HG03521 (cell line): ENCODE results near the gene PDE4D.
"Not testable (repeated sequence)": the region's sequence is repeated elsewhere in the genome, so short reads cannot be mapped to it uniquely, and the experiment has no call there.

Experiments
- ATAC-seq: cut with Tn5 transposase; IDR thresholded peaks from one replicate; pipeline ENCODE4 v1.9.1; 2021; ENCODE audit warnings: mild to moderate bottlenecking, moderate library complexity; ENCODE audit not compliant: unreplicated experiment

The PDE4D gene

DNA sequence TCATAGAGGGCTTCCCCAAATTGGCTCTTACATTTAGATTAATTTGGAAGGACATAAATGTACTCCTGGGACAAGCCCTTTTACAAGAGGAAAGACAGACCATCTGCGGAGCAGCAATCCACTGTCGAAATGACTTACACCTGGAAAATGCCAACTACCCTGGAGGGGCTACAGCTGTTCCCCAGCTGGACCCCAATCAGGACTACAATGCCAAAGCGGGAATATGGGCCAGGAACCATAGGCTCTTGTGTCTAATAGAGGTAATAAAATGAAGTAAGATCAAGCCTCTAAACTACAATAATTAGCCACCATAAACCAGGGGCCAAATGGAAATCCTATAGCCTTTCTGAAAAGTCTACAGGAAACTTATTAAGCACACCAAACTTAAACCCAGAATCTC is 581.3 kb downstream of the PDE4D start:
- no peak for ATAC-seq

DNA sequence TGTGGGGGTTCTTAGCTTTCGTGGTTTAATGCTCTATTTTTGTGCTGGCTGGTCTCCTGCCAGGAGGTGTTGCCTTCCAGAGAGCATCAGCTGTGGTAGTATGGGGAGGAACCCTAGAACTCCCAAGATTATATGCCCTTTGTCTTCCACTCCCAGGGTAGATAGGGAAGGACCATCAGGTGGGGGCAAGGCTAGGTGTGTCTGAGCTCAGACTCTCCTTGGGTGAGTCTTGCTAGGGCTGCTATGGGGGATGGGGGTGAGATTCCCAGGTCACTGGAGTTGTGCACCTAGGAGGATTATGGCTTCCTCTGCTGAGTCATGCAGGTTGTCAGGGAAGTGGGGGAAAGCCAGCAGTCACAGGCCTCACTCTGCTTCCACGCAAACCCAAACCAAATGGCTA is 584.8 kb downstream of the PDE4D start:
- not testable (repeated sequence) for ATAC-seq

DNA sequence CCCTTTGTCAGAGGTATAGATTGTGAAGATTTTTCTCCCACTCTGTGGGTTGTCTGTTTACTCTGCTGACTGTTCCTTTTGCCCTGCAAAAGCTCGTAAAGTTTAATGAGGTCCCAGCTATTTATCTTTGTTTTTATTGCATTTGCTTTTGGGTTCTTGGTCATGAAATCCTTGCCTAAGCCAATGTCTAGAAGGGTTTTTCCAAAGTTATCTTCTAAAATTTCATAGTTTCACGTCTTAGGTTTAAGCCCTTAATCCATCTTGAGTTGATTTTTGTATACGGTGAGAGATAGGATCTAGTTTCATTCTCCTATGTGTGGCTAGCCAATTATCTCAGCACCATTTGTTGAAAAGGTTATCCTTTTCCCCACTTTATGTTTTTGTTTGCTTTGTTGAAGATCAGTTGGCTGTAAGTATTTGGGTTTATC is 590.2 kb downstream of the PDE4D start:
- not testable (repeated sequence) for ATAC-seq

DNA sequence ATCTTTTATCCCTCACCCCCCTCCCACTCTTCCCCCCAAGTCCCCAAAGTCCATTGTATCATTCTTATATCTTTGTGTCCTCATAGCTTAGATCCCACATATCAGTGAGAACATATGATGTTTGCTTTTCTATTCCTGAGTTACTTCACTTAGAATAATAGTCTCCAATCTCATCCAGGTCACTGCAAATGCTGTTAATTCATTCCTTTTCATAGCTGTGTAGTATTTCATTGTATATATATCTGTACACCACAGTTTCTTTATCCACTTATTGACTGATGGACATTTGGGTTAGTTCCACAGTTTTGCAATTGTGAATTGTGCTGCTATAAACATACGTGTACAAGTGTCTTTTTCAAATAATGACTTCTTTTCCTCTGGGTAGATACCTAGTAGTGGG is 591.0 kb downstream of the PDE4D start:
- not testable (repeated sequence) for ATAC-seq

DNA sequence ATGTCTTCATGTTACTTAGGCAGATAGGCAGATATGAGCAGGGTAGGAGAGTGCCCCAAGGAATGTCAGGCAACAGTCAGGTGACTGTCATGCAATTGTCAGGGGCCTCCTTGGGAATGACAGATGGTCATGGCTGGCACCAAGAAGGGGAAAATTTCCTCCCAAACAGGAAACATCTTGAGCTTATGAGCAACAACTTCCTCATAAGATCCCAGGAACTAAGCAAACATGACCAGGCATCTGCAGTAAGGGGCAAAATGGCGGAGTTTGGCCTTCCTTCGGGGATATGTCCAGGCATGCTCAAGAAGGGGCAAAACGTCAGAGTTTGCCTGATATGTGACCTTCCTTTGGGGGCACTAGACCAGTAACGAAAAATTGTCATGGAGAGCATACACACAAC is 591.8 kb downstream of the PDE4D start:
- ATAC-seq, result no peak

DNA sequence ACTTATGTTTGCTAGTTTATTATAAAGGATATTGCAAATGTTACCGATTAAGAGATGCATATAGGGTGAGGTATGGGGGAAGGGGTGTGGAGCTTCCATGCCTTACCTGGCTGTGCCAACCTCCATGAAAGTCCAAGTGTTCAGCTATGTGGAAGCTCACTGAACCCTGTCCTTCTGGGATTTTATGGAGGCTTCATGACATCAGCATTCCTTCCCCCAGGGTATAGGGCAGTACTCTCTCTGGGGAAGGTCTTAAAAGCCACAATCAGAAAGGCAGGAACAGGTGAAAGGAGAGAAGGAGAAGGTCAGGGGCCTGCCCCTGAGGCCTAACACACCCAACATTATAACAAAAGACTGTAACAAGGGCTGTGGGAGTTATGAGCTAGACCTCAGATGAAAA is 592.6 kb downstream of the PDE4D start:
- no peak for ATAC-seq

DNA sequence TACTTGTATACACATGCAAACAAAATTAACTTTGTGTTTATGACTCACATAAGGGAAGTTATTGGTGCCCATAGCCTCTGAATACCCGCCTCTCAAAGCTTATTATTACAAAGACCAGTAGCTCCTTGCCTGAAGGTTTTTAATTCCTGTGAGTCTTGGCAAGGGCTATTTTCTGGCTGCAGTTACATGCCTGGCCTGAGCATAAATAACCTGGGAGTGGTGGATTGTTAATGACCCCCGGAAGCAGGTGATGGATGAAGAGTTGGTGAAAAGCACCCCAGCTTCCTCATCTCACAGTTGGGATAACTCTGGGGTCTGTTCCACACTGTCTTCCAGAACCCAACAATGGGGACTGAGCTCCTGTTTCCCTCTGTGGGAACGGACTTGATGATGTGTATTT is 594.5 kb downstream of the PDE4D start:
- no peak for ATAC-seq

DNA sequence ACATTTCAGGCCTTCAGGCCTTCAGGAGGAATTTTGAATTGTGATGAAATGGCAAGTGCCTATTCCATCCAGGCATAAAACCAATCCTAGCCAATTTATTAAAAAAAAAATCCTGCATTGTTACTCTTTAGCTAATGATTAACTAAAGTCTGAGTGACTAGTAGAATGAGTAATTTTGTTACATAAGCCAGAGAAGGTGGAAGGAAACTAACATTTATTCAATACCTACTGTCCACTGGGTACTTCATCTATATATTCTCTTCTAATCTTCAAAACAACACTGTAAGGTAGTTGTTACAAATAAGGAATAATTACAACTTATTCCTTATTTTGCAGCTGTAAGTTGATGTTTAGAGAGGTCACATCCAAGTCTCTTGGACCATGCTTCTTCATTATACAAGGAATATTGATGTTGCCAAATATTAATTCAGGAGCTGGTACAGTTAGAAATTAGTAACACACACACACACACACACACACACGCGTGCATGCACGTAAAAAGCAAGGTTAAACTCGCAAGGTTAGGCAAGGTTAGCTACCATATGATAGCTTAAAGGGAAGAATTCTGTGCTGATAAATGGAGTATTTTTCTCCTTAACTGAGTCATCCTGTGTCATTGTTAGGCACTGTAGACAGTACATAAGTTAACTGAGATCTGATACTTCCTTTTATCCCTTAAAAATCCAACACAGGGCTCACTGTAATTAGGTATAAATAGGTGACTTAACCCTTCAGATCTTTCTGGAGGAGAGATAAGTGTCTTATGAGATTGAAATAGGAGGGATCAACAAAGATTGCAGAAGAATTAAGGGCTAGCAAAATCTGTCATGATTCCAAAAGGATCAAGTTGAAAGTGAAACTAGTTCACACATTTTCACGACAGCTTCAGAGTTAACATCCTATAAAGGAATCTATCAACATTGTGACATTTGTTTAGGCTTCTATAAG is 596.9 kb downstream of the PDE4D start:
- ATAC-seq, result no peak

DNA sequence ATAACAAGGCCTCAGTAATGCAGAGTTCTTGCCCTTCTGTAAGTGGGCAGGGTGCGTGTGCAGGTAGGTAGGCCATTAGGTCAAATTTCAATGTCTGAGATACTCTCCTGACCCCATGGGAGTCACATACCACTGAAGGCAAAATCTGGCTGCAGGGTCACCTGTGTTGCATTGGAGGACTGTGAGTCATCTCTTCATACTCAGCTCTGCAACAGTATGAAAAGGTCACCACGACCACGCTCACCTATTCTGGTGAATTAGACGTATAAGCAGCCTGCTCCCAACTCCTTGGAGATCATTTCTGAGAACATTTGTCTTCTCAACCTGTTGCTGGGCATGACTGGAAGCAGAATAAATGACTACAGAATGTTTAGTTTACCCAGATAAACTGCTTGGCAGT is 599.8 kb downstream of the PDE4D start:
- no peak for ATAC-seq

DNA sequence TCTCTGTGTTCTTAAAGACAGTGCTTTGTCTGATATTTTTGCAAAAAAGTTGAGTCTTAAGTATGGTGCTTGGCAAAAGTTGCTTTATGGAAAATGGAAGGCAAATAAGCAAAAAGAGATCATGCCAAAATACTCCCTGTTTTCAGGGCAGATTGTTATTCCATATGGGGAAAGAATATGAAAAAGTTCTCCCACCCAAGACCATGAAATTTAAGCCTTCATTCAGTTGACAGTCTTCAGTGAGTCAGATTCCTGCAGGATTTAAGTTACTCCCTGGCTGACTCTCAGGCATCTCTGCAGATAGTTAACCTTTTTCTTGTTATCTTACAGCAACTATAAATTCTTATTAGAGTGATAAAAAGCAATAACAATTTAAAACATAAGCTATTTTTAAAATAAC is 601.6 kb downstream of the PDE4D start:
- ATAC-seq, result no peak

DNA sequence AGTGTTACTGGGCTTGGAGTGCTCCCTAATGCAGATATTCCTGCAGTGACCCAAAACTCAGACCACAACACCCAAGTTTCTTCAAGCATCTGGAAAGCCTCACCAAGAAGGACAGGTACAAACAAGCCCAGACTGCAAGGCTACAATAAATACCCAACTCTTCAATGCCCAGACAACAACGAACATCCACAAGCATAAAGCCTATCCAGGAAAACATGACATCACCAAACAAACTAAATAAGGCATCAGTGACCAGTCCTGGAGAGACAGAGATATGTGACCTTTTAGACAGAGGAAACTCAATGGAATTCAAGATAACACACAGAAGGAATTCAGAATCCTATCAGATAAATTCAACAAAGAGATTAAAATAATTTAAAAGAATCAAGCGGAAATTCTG is 605.6 kb downstream of the PDE4D start:
- ATAC-seq, result no peak

DNA sequence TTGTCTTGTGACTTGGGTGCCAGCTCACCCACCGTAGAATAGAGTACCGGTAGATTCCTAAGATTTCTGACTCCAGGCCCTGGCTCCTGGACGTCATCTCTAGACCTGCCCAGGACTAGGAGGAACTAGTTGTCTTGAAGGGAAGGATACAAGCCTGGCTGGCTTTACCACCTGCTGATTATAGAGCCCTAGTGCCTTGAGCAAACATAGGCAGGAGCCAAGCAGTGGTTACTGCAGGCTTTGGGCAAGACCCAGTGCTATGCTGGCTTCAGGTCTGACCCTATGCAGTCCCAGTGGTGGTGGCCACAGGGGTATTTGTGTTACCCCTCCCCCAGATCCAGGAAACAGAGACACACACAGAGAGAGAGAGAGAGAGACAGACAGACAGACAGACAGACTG is 606.2 kb downstream of the PDE4D start:
- ATAC-seq, result no peak

DNA sequence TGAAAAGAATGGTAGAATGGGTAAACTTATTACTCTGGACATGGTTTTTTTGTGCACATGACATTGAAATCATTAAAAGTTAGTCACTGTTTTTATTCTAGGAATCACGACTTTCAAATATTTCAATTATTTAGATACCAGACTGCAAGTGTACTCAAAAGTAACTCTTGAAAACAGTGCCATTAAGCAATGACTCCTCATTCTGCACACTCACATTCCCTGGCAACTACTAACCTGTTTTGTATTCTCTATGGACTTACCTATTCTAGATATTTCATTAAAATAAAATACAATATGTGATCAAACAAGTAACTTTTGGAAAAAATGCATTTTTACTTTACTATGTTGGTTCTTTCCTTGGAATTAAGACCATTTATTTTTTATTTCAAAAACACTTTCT is 607.0 kb downstream of the PDE4D start:
- no peak for ATAC-seq

DNA sequence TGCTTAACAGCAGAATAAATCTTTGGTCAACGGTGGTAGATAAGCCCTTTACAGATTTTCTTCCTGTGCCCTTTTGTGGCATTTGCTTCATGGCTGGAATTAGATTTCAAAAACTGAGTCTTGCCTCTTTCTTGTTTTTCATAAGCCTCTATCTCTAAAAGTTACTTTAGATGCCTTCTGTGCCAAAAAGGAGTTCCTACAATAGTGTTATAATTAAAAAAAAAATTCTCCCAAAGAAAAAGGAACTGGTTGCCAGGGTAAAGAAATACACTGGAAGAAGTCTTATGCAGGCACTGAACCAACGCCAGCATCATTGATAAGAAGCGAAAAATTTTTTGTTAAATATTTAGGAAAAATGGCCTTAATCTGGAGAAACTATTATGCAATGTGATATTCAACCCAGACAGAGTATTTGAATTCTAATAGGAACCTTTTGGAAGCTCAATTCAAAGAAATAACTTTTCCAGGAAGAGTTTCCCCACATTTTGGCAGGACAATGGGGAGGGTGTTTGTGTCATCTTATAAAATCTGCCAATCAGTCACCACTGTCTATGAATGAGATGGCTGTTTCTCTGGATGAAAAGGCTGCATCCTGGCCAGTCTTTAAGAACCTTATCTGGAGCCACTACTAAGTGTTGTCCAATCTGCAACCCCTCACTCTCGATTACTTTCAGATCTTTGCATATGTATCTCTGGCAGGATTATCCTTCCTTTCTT is 608.1 kb downstream of the PDE4D start:
- no peak for ATAC-seq

DNA sequence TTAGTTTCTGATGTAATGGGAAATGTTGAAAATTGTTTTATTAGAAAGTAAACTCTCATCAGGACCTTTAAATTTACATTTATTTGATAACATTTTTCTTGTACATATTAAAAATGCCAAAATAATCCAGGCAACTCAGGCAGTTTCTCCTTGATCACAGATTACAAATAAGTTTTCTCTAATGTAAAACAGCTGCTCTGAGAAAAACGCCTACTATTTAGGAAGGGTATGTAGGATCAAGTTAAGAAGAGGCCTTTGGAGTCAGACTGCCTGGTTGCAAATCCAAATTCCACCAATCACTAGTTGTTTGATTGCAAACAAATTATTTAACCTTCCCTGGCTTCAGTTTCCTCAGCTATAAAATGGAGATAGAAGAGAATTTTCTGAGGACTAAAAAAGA is 610.8 kb downstream of the PDE4D start:
- no peak for ATAC-seq

DNA sequence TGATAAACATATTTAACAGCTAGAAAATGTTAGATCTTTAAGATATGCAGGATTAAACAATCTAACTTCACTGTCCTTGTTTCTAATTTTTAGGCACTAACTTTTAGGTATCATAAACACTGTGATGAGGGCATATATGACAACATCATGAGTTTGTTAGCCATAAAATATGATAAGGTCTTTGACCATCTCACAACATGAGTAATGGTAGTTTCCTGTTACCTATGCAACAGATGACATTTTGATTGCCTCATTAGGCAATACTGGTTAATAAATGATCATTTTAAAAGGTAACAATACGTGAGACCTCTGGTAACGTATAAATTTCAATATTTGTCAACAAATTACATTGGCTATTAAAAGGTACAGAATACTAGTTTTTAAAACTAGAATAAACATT is 613.5 kb downstream of the PDE4D start:
- no peak for ATAC-seq

DNA sequence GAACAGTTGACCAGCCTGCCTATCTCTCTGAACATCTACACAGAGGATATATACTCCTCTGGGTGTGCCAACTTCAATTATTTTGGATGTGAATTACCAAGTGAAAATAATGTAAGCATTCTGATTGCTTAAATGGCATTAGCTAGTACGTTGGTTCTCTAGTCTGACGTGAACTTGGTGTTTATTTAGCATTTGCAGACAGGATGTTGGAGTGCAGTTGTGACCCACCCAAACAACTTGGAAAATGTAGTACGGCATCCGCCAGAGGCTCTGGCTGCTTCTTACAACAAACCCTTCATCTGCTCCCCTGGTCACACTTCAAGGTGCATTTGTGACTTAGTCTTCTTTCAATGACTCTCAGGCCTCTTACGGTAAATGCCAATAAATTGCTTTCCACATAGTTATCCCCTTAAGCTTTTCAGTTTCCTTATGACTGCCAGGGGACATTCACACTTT is 616.6 kb downstream of the PDE4D start:
- ATAC-seq, result no peak

DNA sequence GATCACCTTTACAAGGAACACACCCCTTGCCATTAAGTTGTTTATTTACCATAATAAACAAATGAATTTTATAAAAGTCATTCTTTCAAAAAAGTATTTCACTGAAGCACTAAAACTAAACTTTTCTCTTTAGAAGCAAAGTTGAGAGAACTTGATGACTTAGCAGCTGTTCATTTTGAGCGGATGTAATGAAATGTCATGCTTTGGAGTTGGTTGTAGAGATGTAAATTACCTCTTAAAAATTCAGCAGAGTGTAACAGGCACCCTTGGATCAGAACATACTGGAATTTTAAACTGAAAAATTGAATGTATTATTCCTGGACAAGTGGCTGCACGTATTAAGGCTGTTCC is 617.2 kb downstream of the PDE4D start:
- ATAC-seq, result no peak

DNA sequence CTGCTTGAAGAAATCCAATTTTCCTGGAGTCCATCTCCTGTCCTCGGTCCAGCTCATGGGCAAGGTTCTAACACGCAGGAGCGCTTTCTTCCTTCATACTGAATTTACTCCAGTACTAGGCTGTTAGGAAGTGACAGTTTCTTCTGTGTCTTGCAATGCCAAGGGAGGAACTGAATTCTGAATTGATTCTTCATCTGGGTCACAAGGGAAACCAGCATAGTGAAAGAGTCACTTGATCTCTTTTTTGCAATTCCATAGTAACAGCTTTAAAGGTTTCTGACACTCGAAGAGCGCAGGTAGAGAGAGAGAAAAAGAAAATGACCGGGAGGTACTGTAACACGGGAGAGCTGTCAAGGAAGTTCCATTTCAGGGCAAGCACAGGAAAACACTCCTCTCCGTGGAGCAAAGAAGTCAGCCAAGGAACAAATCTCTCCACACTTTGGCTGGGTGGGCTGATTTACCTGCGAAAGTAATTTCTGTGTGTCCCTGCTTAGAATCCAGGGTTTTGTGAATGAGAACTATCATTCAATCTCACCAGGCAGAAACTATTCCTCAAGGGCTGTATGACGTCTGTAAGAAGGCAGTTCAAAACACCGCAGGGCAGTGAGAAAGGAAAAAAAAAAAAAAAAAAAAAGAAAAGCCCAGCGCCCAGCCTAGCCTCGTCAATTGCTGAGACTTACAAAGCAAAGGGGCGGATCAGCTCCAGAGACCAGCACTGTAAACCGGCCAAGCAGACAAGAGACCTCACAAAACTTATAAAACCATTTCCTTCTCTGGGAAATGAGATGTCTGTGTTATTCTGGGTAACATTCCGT is 617.8 kb downstream of the PDE4D start:
- no peak for ATAC-seq

DNA sequence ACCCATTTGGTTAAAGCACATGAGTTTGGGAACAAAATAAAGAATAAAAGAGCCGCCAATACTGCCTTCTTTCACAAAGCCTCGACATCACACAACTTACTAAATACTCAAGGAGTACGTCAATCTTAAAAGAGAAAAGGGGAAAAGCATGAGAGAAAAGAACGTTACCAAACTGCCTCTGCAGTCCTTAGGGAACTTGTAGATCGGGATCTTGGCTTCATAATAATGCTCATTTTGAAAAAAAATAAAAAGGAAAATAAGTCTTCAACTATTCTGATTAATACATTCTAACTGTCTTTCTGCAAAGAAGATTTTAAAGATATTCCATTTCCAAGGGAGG is 618.4 kb downstream of the PDE4D start:
- ATAC-seq, result no peak

DNA sequence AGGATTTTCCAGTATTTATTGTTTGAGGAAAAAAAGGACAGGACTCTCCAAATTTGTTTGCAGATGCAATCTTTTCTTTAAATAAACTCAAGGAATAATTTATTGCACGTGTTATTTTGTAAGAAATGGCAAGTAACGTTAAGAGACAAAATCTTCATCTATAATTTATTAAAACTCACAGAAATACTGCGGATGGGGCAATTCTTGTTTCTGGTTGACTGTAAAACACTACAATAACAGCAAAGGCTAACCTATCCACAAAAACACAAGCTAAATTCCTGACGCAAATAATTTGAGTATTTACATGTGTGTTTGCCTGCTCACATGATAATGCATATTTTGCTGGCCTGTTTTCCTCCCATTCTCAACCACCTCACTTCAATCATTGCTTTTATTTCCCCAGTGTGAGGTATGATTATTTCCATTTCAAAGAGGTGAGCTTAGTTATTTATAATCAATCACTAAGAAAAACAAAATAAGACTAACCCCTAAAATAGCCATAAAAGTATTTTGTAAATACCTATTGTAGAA is 619.4 kb downstream of the PDE4D start:
- ATAC-seq, result no peak
